Esophagus squamous epithelium (tissue), 5 donors: Measurements from ENCODE around the gene TGFBRAP1. TPM values are rescaled to one million over a fixed set of nuclear protein-coding genes. Genes with fewer than 3 reads are reported as not detected.

Experiments
- DNase-seq: peaks from one replicate; lab custom pipeline; 2025; lab: John Stamatoyannopoulos, UW
- H3K27ac ChIP-seq, 4 donors: fragments of 200-600 bp; sonication (generic); one replicate each; pipeline ENCODE4 v1.5.1; 2016 to 2019; ENCODE audit warnings: mild to moderate bottlenecking in 1 of 4
- H3K27me3 ChIP-seq, 4 donors: fragments of 200-600 bp; sonication (generic); 1 replicate in 3 of 4; 2 replicates in 1 of 4; pipeline versions ENCODE4 v1.5.1 to v1.6.0; 2017 to 2021; ENCODE audit warnings: antibody characterized with exemption in 1 of 4
- H3K36me3 ChIP-seq, 3 donors: fragments of 200-600 bp; sonication (generic); one replicate each; pipeline ENCODE4 v1.5.1; 2016 to 2019
- H3K4me1 ChIP-seq, 3 donors: fragments of 200-600 bp; sonication (generic); one replicate each; pipeline ENCODE4 v1.5.1; 2017 to 2019
- H3K4me3 ChIP-seq, 4 donors: fragments of 200-600 bp; sonication (generic); 1 replicate in 3 of 4; 2 replicates in 1 of 4; pipeline ENCODE4 v1.5.1; 2016 to 2019; ENCODE audit warnings: mild to moderate bottlenecking in 2 of 4, moderate library complexity in 1 of 4
- H3K9me3 ChIP-seq, 3 donors: fragments of 200-600 bp; sonication (generic); one replicate each; pipeline ENCODE4 v1.5.1; 2016 to 2019
- CTCF ChIP-seq, 6 experiments: fragments of 450-650 bp in 4 of 6; fragments of 200-600 bp in 2 of 6; sonication (generic) in 2 of 6; IDR thresholded peaks; one replicate each; pipeline ENCODE4 v1.5.1; 2016 to 2019; ENCODE audit warnings: antibody characterized with exemption in 6 of 6, mild to moderate bottlenecking in 4 of 6, moderate library complexity in 4 of 6
- POLR2A ChIP-seq, 4 donors: fragments of 450-650 bp; IDR thresholded peaks; one replicate each; pipeline ENCODE4 v1.6.1; 2017; ENCODE audit warnings: antibody characterized with exemption in 4 of 4, mild to moderate bottlenecking in 4 of 4, moderate library complexity in 3 of 4
- WGBS, 2 donors: methylation state at CpG; one replicate each; pipeline ENCODE4 v1.1.5; 2018; 5-methylcytosine and 5-hydroxymethylcytosine counted together
- intact Hi-C: fragments of 100-400 bp; cut with DNase I; formaldehyde crosslinking; loops from one replicate; pipeline ENCODE4 v1.15.0; 2022
- total RNA-seq, 4 donors: library from RNA; depleted of rRNA; stranded (reverse); fragments of >200 nt; gene quantifications; one replicate each; pipeline ENCODE4 v1.1.0, GENCODE V29; 2016
- donor health status: DM: yes; HTN: yes; CAD: no.

Gene TGFBRAP1
- total RNA-seq, 4 donors from 2014 or later = 11.7 to 24.6 (median 15.6) TPM

- H3K9me3 ChIP-seq = no peaks in the 10 kb centered on the region
- no peak for TF ChIP-seq CTCF (IDR thresholded peaks at IDR 0.05)
- TF ChIP-seq POLR2A (IDR thresholded peaks at IDR 0.05) = no peak
- H3K4me1 ChIP-seq = no peaks in the 10 kb centered on the region
- no peak overlapping the region for H3K27ac ChIP-seq
- no peaks in the 10 kb centered on the region for H3K27me3 ChIP-seq
- H3K36me3 ChIP-seq = peaks cover 8 to 99% (median 13%) of the 10 kb centered on the region in 3 donors
- intact Hi-C loops = no loop called here
- 96 to 100% methylated on average over 4 of the region's 4 CpGs for WGBS, 2 donors
- no peak overlapping the region for H3K4me3 ChIP-seq
- no peak for DNase-seq
Observed at GRCh38 chr2:105283532-105283931, 46.0 kb downstream of the TGFBRAP1 start.

GRCh38 chr2:105280281-105280680 lies 49.3 kb downstream of the TGFBRAP1 start:
- Histone ChIP-seq H3K4me1 (no peaks in the 10 kb centered on the region), H3K27me3 (no peaks in the 10 kb centered on the region), H3K4me3 (no peak overlapping the region), H3K36me3 (peaks cover 9 to 100% (median 23%) of the 10 kb centered on the region in 3 donors), H3K9me3 (no peaks in the 10 kb centered on the region), H3K27ac (no peak overlapping the region)
- intact Hi-C loops = no loop called here
- no peak for TF ChIP-seq CTCF (IDR thresholded peaks at IDR 0.05)
- TF ChIP-seq POLR2A (IDR thresholded peaks at IDR 0.05) = no peak
- no peak for DNase-seq
- WGBS, 2 donors = 78 to 86% methylated on average over 5 to 6 of the region's 10 CpGs

GRCh38 chr2:105279126-105279525 lies 50.4 kb downstream of the TGFBRAP1 start:
- Histone ChIP-seq H3K4me3 (no peak overlapping the region), H3K27ac (no peak overlapping the region), H3K4me1 (no peaks in the 10 kb centered on the region), H3K9me3 (no peaks in the 10 kb centered on the region), H3K27me3 (no peaks in the 10 kb centered on the region), H3K36me3 (peaks cover 18 to 100% (median 30%) of the 10 kb centered on the region in 3 donors)
- TF ChIP-seq CTCF (IDR thresholded peaks at IDR 0.05) = no peak
- TF ChIP-seq POLR2A (IDR thresholded peaks at IDR 0.05) = no peak
- DNase-seq = no peak
- WGBS, 2 donors = 100% methylated on average over 1 of the region's 1 CpG
- intact Hi-C loops = no loop called here

GRCh38 chr2:105278654-105279053 lies 50.9 kb downstream of the TGFBRAP1 start:
- Histone ChIP-seq H3K27ac (no peak overlapping the region), H3K4me3 (no peak overlapping the region), H3K9me3 (no peaks in the 10 kb centered on the region), H3K4me1 (no peaks in the 10 kb centered on the region), H3K36me3 (peaks cover 18 to 100% (median 25%) of the 10 kb centered on the region in 3 donors), H3K27me3 (no peaks in the 10 kb centered on the region)
- intact Hi-C loops = no loop called here
- TF ChIP-seq CTCF (IDR thresholded peaks at IDR 0.05) = no peak
- no peak for TF ChIP-seq POLR2A (IDR thresholded peaks at IDR 0.05)
- no peak for DNase-seq
- WGBS, 2 donors = 57 to 95% methylated on average over 5 of the region's 5 CpGs

- H3K36me3 ChIP-seq = peaks cover 28 to 100% (median 45%) of the 10 kb centered on the region in 3 donors
Observed at GRCh38 chr2:105274046-105274445, 55.5 kb downstream of the TGFBRAP1 start.

More at GRCh38 chr2:105274046-105274445, 55.5 kb downstream of the TGFBRAP1 start:
- H3K4me3 ChIP-seq = no peak overlapping the region
- TF ChIP-seq CTCF (IDR thresholded peaks at IDR 0.05) (no peak), POLR2A (IDR thresholded peaks at IDR 0.05) (no peak)
- H3K27me3 ChIP-seq = no peaks in the 10 kb centered on the region
- intact Hi-C loops = no loop called here
- no peaks in the 10 kb centered on the region for H3K4me1 ChIP-seq
- H3K9me3 ChIP-seq = no peaks in the 10 kb centered on the region
- DNase-seq = no peak
- H3K27ac ChIP-seq = no peak overlapping the region
- 78 to 86% methylated on average over 4 of the region's 4 CpGs for WGBS, 2 donors
